HepG2 (cell line): Measurements from ENCODE around the gene HSD17B8. TPM values are rescaled to one million over a fixed set of nuclear protein-coding genes. Genes with fewer than 3 reads are reported as not detected.
A peak's percentile ranks its signal among the peaks of the same experiment; 100 is the strongest.

Experiments
- ARNT2 ChIP-seq: sonication (generic); formaldehyde crosslinking; IDR thresholded peaks from 2 replicates; pipeline ENCODE4 v1.8.0; 2022; ENCODE audit warnings: mild to moderate bottlenecking, low read depth, missing genetic modification reagents, moderate library complexity
- ATF3 ChIP-seq: sonication (generic); formaldehyde crosslinking; IDR thresholded peaks from 2 replicates; pipeline ENCODE4 v1.4.0; 2020; ENCODE audit warnings: missing genetic modification reagents
- ATF7-NPFF ChIP-seq: sonication (generic); formaldehyde crosslinking; IDR thresholded peaks from 2 replicates; pipeline ENCODE4 v1.8.1; 2023; ENCODE audit warnings: mild to moderate bottlenecking, low read depth, missing genetic modification reagents, moderate library complexity
- DR1 ChIP-seq: sonication (generic); formaldehyde crosslinking; IDR thresholded peaks from 2 replicates; pipeline ENCODE4 v1.8.0; 2021; ENCODE audit warnings: mild to moderate bottlenecking, missing genetic modification reagents, inconsistent platforms
- EEA1 ChIP-seq: sonication (generic); formaldehyde crosslinking; IDR thresholded peaks from 2 replicates; pipeline ENCODE4 v1.5.1; 2020; ENCODE audit warnings: mild to moderate bottlenecking, missing genetic modification reagents, borderline replicate concordance
- JUN ChIP-seq: sonication (generic); formaldehyde crosslinking; IDR thresholded peaks from 2 replicates; pipeline ENCODE4 v1.4.0; 2020; ENCODE audit warnings: mild to moderate bottlenecking, missing genetic modification reagents
- KLF16 ChIP-seq, 2 experiments: sonication (generic) in 1 of 2; formaldehyde crosslinking in 1 of 2; IDR thresholded peaks; 2 replicates each; pipeline versions ENCODE4 v1.6.1 to v1.8.0; 2016 to 2023; ENCODE audit warnings: missing genetic modification reagents in 2 of 2, missing compliant biosample characterization in 1 of 2
- MAFF ChIP-seq: IDR thresholded peaks from 2 replicates; pipeline ENCODE4 v1.6.1; 2011; ENCODE audit warnings: low read depth, low read length, improper control_type of control experiment
- MEIS1 ChIP-seq: sonication (generic); formaldehyde crosslinking; IDR thresholded peaks from 2 replicates; pipeline ENCODE4 v1.9.0; 2021; ENCODE audit warnings: mild to moderate bottlenecking, missing genetic modification reagents, moderate library complexity, borderline replicate concordance
- PAX8 ChIP-seq: sonication (generic); formaldehyde crosslinking; IDR thresholded peaks from 2 replicates; pipeline ENCODE4 v1.8.0; 2022; ENCODE audit warnings: mild to moderate bottlenecking, missing genetic modification reagents, borderline replicate concordance
- PCBP2 ChIP-seq: fragments of 200-400 bp; formaldehyde crosslinking; optimal IDR thresholded peaks from 2 replicates; pipeline ENCODE3; 2018; ENCODE audit warnings: low read length, low read depth; ENCODE audit not compliant: poor library complexity, severe bottlenecking
- PHF20 ChIP-seq: sonication (generic); formaldehyde crosslinking; IDR thresholded peaks from 2 replicates; pipeline ENCODE4 v1.5.0; 2020; ENCODE audit warnings: mild to moderate bottlenecking, missing genetic modification reagents
- REXO4 ChIP-seq: sonication (generic); formaldehyde crosslinking; IDR thresholded peaks from 2 replicates; pipeline ENCODE4 v1.8.0; 2022; ENCODE audit warnings: missing genetic modification reagents, mild to moderate bottlenecking, borderline replicate concordance
- RXRA ChIP-seq: sonication (generic); formaldehyde crosslinking; IDR thresholded peaks from 2 replicates; pipeline ENCODE4 v1.5.1; 2020; ENCODE audit warnings: missing genetic modification reagents
- SMAD3 ChIP-seq: sonication (generic); formaldehyde crosslinking; IDR thresholded peaks from 2 replicates; pipeline ENCODE4 v1.4.0; 2020; ENCODE audit warnings: missing genetic modification reagents
- SMARCC2 ChIP-seq: fragments of 450-650 bp; IDR thresholded peaks from 2 replicates; pipeline ENCODE4 v1.6.1; 2017; ENCODE audit warnings: antibody characterized with exemption, mild to moderate bottlenecking
- SRSF1 ChIP-seq: fragments of 200-400 bp; formaldehyde crosslinking; optimal IDR thresholded peaks from 2 replicates; pipeline ENCODE3; 2017; ENCODE audit warnings: mild to moderate bottlenecking, low read depth, low read length, moderate library complexity
- SRY ChIP-seq: sonication (generic); formaldehyde crosslinking; IDR thresholded peaks from 2 replicates; pipeline ENCODE4 v1.8.0; 2022; ENCODE audit warnings: mild to moderate bottlenecking, missing genetic modification reagents
- TARDBP ChIP-seq: sonication (generic); formaldehyde crosslinking; IDR thresholded peaks from 2 replicates; pipeline ENCODE4 v1.8.0; 2022; ENCODE audit warnings: mild to moderate bottlenecking, missing genetic modification reagents
- TCF12 ChIP-seq, 2 experiments: fragments of 450-650 bp in 1 of 2; sonication (generic) in 1 of 2; formaldehyde crosslinking in 1 of 2; IDR thresholded peaks; 2 replicates each; pipeline versions ENCODE4 v1.6.1 to v1.8.0; 2017 to 2022; ENCODE audit warnings: antibody characterized with exemption in 1 of 2, mild to moderate bottlenecking in 1 of 2, missing genetic modification reagents in 1 of 2, moderate library complexity in 1 of 2
- TEAD3 ChIP-seq: optimal IDR thresholded peaks from 2 replicates; pipeline ENCODE3; 2016; ENCODE audit warnings: borderline replicate concordance
- TEF ChIP-seq: sonication (generic); formaldehyde crosslinking; IDR thresholded peaks from 2 replicates; pipeline ENCODE4 v1.5.0; 2020; ENCODE audit warnings: missing genetic modification reagents
- ZBTB46 ChIP-seq: sonication (generic); formaldehyde crosslinking; IDR thresholded peaks from 2 replicates; pipeline ENCODE4 v1.4.0; 2020; ENCODE audit warnings: mild to moderate bottlenecking, missing genetic modification reagents, borderline replicate concordance
- ZFP36 ChIP-seq: fragments of 150-350 bp; IDR thresholded peaks from 2 replicates; pipeline ENCODE4 v1.6.1; 2018; ENCODE audit warnings: borderline replicate concordance, low read length, low read depth; ENCODE audit not compliant: partially characterized antibody
- ZNF543 ChIP-seq: sonication (generic); formaldehyde crosslinking; IDR thresholded peaks from 2 replicates; pipeline ENCODE4 v1.4.0; 2020; ENCODE audit warnings: mild to moderate bottlenecking, missing genetic modification reagents
- ZNF550 ChIP-seq: sonication (generic); formaldehyde crosslinking; IDR thresholded peaks from 2 replicates; pipeline ENCODE4 v1.4.0; 2020; ENCODE audit warnings: mild to moderate bottlenecking, missing genetic modification reagents, borderline replicate concordance
- polyA plus RNA-seq, 8 experiments: library from polyadenylated mRNA; depleted of rRNA in 3 of 8; stranded (reverse) in 7 of 8; unstranded in 1 of 8; fragments of >200 nt; fragmentation: Illumina TruSeq in 4 of 8; extraction: Trizol in 4 of 8; gene quantifications; 2 replicates each; pipeline versions ENCODE4 v1.2.1 to v1.2.3, GENCODE V29; 2011 to 2016; ENCODE audit warnings: low read depth in 4 of 8, missing spikeins in 1 of 8, mixed read lengths in 1 of 8; ENCODE audit not compliant: insufficient read depth in 1 of 8
- total RNA-seq, 5 experiments: library from RNA; depleted of rRNA; stranded (reverse); fragments of >200 nt; fragmentation: Illumina TruSeq; extraction: Trizol; gene quantifications; 2 replicates each; pipeline ENCODE4 v1.2.3, GENCODE V29; 2016; ENCODE audit warnings: low read depth in 1 of 5

Gene HSD17B8
- total and polyA plus RNA-seq, 2 of the 13 experiments (the other 11 are each of a cell fraction or from before 2014, with no cell fraction given), result 12.6 to 20.1 TPM

- TF ChIP-seq TEF (CRISPR knock-in tag), result no peak
- TF ChIP-seq TARDBP (CRISPR knock-in tag), result peak; percentile 87
- TF ChIP-seq JUN, result 0 out of 2 replicates have a peak, but pooled peaks have one; percentile 34
- TF ChIP-seq SRY, result peak; percentile 70
- peak; percentile 77; the same call in 1 of the 2 replicates for TF ChIP-seq PHF20 (CRISPR knock-in tag)
- 0 out of 2 replicates have a peak, but pooled peaks have one; percentile 61 for TF ChIP-seq PAX8 (CRISPR knock-in tag)
- peak; percentile 100 for TF ChIP-seq RXRA (CRISPR knock-in tag)
- TF ChIP-seq ATF7-NPFF (CRISPR knock-in tag), result peak; percentile 84
- peak; percentile 63; the same call in 1 of the 2 replicates for TF ChIP-seq SMAD3 (CRISPR knock-in tag)
- no peak for TF ChIP-seq ATF3 (CRISPR knock-in tag)
- no peak; the same call in none of the 2 replicates for TF ChIP-seq ZNF550
- no peak for TF ChIP-seq REXO4 (CRISPR knock-in tag)
- TF ChIP-seq MEIS1, result peak; percentile 85
- no peak for TF ChIP-seq TCF12 (IDR thresholded peaks at IDR 0.05)
- peak; percentile 54; the same call in 1 of the 2 replicates for TF ChIP-seq TCF12 (CRISPR knock-in tag; IDR thresholded peaks at IDR 0.05)
- no peak for TF ChIP-seq SMARCC2
- TF ChIP-seq KLF16 (CRISPR knock-in tag; IDR thresholded peaks at IDR 0.05), result peak in 1 of 2 experiments; percentile 32; a peak in 1 of 4 replicates
- TF ChIP-seq SRSF1, result peak; percentile 76
- TF ChIP-seq MAFF, result peak; percentile 60
- TF ChIP-seq PCBP2, result no peak
- peak; percentile 42 for TF ChIP-seq TEAD3 (CRISPR knock-in tag)
- peak; percentile 81 for TF ChIP-seq ZNF543
- TF ChIP-seq EEA1 (CRISPR knock-in tag), result no peak
- peak; percentile 86 for TF ChIP-seq DR1 (CRISPR knock-in tag)
- no peak for TF ChIP-seq ZBTB46 (CRISPR knock-in tag)
- TF ChIP-seq ARNT2 (CRISPR knock-in tag), result peak; percentile 84; the same call in 1 of the 2 replicates
- TF ChIP-seq ZFP36, result no peak
Observed at GRCh38 chr6:33248932-33249731, 44.7 kb downstream of the HSD17B8 start (continued).
